DMS79 treated with DMSO at 0.1 percent for 48 hours (cell line): ENCODE data around the gene SEC23B.

Source experiments
- DNase-seq: peaks from one replicate; lab custom pipeline; 2025; lab: John Stamatoyannopoulos, UW

Gene SEC23B

DNA sequence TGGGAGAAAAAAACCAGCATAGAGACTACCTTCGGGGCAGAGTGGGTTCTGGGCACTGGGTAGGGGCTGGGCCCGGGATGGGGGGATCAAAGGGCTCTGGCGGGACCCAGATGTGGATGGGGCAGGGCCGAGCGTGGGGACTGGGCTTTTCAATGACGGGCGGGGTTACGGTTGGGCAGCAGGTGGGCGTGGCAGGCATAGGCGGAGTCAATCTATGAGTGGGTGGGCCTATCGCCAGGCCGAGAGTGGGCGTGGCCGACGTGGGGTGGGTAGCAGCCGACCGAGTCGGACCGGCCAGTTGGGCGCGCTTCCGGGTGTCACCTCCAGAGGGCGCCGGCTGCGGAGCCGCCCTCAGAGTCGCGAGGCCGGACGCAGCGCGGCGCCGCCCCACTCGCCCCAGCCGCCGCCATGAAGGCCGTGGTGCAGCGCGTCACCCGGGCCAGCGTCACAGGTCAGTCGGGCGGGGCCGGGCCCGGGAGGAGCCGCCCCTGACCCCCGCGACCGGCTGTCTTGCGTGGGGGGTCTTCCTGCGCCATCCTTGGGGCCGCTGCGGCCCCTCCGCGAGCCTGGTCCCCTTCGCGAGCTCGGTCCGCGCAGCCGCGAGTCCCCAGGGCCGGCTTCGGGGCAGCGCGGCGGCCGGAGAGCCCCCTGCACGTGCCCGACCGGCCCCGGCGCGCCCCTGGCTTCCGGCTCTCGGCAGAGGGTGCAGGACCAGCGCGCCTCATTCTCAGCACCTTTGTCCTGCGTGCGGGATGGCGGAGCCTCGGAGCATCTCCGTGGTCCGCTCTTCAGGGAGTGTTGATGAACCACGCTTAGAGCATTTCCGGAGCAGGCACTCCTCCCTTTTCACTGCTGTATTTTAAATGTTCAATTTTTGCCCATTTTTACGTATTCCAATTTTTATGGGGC lies 80.2 kb downstream of the SEC23B start, which contains the start of gene DTD1:
TSS of gene DTD1 (plus strand) at position 390 of the 909 bp plus-strand sequence. CDS start at position 409, 19 bp downstream.
- DNase-seq, result peak; percentile 55

DNA sequence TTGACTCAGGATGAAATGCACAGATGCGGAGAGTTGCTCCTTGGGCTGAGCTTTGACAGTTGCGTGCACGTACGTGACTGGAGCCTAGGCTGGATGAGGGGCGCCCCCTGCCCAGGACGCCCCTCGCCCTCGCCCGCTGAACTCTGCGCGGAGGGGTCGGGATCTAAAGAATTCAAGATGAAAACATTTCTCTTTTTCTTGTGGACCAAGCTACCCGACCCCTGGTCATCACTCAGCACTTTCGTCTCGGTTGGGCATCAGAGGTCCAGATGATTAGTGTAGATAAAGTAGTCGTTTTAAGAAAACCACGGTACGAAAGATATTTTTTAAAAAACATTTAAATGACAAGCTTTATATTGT lies 80.8 kb downstream of the SEC23B start:
- DNase-seq, result peak; percentile 35

DNA sequence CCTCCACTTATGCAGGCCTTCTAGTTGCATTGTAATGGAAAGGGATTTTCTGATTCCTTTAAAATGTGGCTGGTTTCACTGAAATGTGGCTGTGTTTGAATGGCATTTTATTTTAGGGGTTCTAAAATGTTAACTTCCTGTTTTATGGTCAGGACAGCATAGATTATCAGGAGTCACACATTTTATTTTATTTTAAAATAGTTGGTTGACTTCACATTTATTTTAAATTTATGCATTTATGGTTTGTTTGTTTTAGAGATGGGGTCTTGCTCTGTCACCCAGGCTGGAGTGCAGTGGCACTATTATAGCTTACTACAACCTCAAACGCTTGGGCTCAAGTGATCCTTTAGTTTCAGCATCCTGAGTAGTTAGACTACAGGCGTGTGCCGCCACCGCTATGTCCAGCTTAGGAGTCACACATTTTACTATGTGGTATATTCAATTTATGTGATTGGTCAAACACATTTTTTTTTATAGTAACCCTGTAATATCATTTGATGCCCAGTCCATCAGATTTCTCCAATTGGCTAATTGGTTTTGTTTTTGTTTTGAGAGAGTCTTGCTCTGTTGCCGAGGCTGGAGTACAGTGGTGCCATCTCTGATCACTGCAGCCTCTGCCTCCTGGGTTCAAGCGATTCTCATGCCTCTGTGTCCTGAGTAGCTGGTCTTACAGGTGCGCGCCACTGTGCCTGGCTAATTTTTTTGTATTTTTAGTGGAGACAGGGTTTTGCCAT lies 82.4 kb downstream of the SEC23B start:
- no peak for DNase-seq

DNA sequence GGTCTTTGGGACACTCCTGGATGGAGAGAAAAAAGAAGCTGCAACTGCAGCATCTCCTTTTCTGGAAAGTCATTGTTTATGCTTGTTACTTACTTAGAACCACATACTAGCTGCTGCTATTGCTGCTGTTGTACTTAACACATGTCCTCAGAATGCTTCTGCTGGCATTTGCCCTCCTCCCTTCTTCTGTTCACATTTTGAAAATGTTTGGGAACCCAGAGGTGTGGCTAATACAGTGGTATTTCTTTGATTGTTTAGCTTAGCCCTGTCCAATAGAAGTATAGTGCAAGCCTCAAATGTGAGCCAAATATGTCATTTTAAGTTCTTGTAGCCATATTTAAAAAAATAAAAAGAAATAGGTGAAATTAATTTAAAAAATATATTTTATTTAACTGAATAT lies 88.5 kb downstream of the SEC23B start:
- no peak for DNase-seq

DNA sequence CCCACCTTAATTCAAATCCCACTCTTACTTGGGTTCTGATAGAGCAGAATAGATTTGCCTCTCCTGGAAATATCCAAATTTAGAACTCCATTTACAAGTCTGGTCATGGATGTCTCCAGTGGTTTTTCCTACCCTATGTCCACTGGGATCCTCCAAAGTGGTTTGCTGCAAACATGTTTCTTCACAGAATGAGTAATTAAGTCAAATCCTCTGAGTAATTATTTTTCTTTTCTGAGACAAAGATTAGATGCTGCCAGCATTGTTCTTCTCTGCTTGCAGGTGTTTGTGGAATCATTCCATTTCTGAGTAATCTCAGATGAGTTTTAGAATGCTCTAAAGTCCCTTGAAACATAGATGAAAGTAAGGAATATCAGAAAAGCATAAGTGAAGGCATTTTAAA lies 102.0 kb downstream of the SEC23B start:
- no peak for DNase-seq
